Measurements from ENCODE around the gene TSPAN31.
"Not testable (repeated sequence)": the region's sequence is repeated elsewhere in the genome, so short reads cannot be mapped to it uniquely, and the experiment has no call there.

The TSPAN31 gene

GRCh38 chr12:57744777-57745484 lies at the start of gene TSPAN31:
TSPAN31 (plus strand) TSS chr12:57745039; CDS start chr12:57745155, 116 bp downstream.
- peaks cover 3% of the 10 kb centered on the region for H3K4me1 ChIP-seq (ENCODE audit: control insufficient read depth, insufficient read depth, low read length)
- H3K9me3 ChIP-seq (ENCODE audit: control insufficient read depth, insufficient read depth, low read length): no peaks in the 10 kb centered on the region
- H3K36me3 ChIP-seq (ENCODE audit: control insufficient read depth, insufficient read depth, low read length): peaks cover 19% of the 10 kb centered on the region
- H3K27me3 ChIP-seq (ENCODE audit: control insufficient read depth, insufficient read depth, low read length): peaks cover 30% of the 10 kb centered on the region
- peak within 1 kb of the TSS; percentile 90 for H3K4me3 ChIP-seq (ENCODE audit: low read depth, low read length)
- H3K9ac ChIP-seq (ENCODE audit: low read depth, low read length): peak within 1 kb of the TSS; percentile 67

- Histone ChIP-seq H3K9me3 (ENCODE audit: control insufficient read depth, insufficient read depth, low read length) (no peaks in the 10 kb centered on the region), H3K27me3 (ENCODE audit: control insufficient read depth, insufficient read depth, low read length) (no peaks in the 10 kb centered on the region), H3K4me1 (ENCODE audit: control insufficient read depth, insufficient read depth, low read length) (no peaks in the 10 kb centered on the region), H3K36me3 (ENCODE audit: control insufficient read depth, insufficient read depth, low read length) (no peaks in the 10 kb centered on the region), H3K9ac (ENCODE audit: low read depth, low read length) (no peak overlapping the region), H3K4me3 (ENCODE audit: low read depth, low read length) (no peak overlapping the region)
Measured at GRCh38 chr12:57695770-57696432, 48.9 kb upstream of the TSPAN31 start.

- Histone ChIP-seq H3K4me3 (ENCODE audit: low read depth, low read length) (no peak overlapping the region), H3K4me1 (ENCODE audit: control insufficient read depth, insufficient read depth, low read length) (no peaks in the 10 kb centered on the region), H3K27me3 (ENCODE audit: control insufficient read depth, insufficient read depth, low read length) (no peaks in the 10 kb centered on the region), H3K36me3 (ENCODE audit: control insufficient read depth, insufficient read depth, low read length) (no peaks in the 10 kb centered on the region), H3K9me3 (ENCODE audit: control insufficient read depth, insufficient read depth, low read length) (no peaks in the 10 kb centered on the region), H3K9ac (ENCODE audit: low read depth, low read length) (no peak overlapping the region)
Measured at GRCh38 chr12:57697076-57697475, 47.8 kb upstream of the TSPAN31 start.

GRCh38 chr12:57698414-57698813 lies 46.4 kb upstream of the TSPAN31 start:
- Histone ChIP-seq H3K27me3 (ENCODE audit: control insufficient read depth, insufficient read depth, low read length) (no peaks in the 10 kb centered on the region), H3K36me3 (ENCODE audit: control insufficient read depth, insufficient read depth, low read length) (no peaks in the 10 kb centered on the region), H3K9me3 (ENCODE audit: control insufficient read depth, insufficient read depth, low read length) (no peaks in the 10 kb centered on the region), H3K4me3 (ENCODE audit: low read depth, low read length) (no peak overlapping the region), H3K9ac (ENCODE audit: low read depth, low read length) (no peak overlapping the region), H3K4me1 (ENCODE audit: control insufficient read depth, insufficient read depth, low read length) (no peaks in the 10 kb centered on the region)

GRCh38 chr12:57700317-57700716 lies 44.5 kb upstream of the TSPAN31 start:
- Histone ChIP-seq H3K4me3 (ENCODE audit: low read depth, low read length) (no peak overlapping the region), H3K9me3 (ENCODE audit: control insufficient read depth, insufficient read depth, low read length) (no peaks in the 10 kb centered on the region), H3K36me3 (ENCODE audit: control insufficient read depth, insufficient read depth, low read length) (no peaks in the 10 kb centered on the region), H3K27me3 (ENCODE audit: control insufficient read depth, insufficient read depth, low read length) (no peaks in the 10 kb centered on the region), H3K4me1 (ENCODE audit: control insufficient read depth, insufficient read depth, low read length) (no peaks in the 10 kb centered on the region), H3K9ac (ENCODE audit: low read depth, low read length) (no peak overlapping the region)

GRCh38 chr12:57707250-57707649 lies 37.6 kb upstream of the TSPAN31 start:
- Histone ChIP-seq H3K27me3 (ENCODE audit: control insufficient read depth, insufficient read depth, low read length) (no peaks in the 10 kb centered on the region), H3K4me1 (ENCODE audit: control insufficient read depth, insufficient read depth, low read length) (no peaks in the 10 kb centered on the region), H3K4me3 (ENCODE audit: low read depth, low read length) (no peak overlapping the region), H3K9me3 (ENCODE audit: control insufficient read depth, insufficient read depth, low read length) (no peaks in the 10 kb centered on the region), H3K36me3 (ENCODE audit: control insufficient read depth, insufficient read depth, low read length) (no peaks in the 10 kb centered on the region), H3K9ac (ENCODE audit: low read depth, low read length) (no peak overlapping the region)

- Histone ChIP-seq H3K36me3 (ENCODE audit: control insufficient read depth, insufficient read depth, low read length) (no peaks in the 10 kb centered on the region), H3K27me3 (ENCODE audit: control insufficient read depth, insufficient read depth, low read length) (no peaks in the 10 kb centered on the region)
Measured at GRCh38 chr12:57708296-57708695, 36.5 kb upstream of the TSPAN31 start.

GRCh38 chr12:57712701-57713100 lies 32.1 kb upstream of the TSPAN31 start:
- H3K36me3 ChIP-seq (ENCODE audit: control insufficient read depth, insufficient read depth, low read length): peaks cover 3% of the 10 kb centered on the region
- no peaks in the 10 kb centered on the region for H3K9me3 ChIP-seq (ENCODE audit: control insufficient read depth, insufficient read depth, low read length)

More at GRCh38 chr12:57708296-57708695, 36.5 kb upstream of the TSPAN31 start:
- Histone ChIP-seq H3K4me1 (ENCODE audit: control insufficient read depth, insufficient read depth, low read length) (no peaks in the 10 kb centered on the region), H3K9ac (ENCODE audit: low read depth, low read length) (no peak overlapping the region), H3K4me3 (ENCODE audit: low read depth, low read length) (no peak overlapping the region), H3K9me3 (ENCODE audit: control insufficient read depth, insufficient read depth, low read length) (no peaks in the 10 kb centered on the region)

GRCh38 chr12:57713209-57713608 lies 31.6 kb upstream of the TSPAN31 start:
- no peak overlapping the region for H3K4me3 ChIP-seq (ENCODE audit: low read depth, low read length)
- no peaks in the 10 kb centered on the region for H3K27me3 ChIP-seq (ENCODE audit: control insufficient read depth, insufficient read depth, low read length)
- no peaks in the 10 kb centered on the region for H3K9me3 ChIP-seq (ENCODE audit: control insufficient read depth, insufficient read depth, low read length)
- H3K9ac ChIP-seq (ENCODE audit: low read depth, low read length): no peak overlapping the region
- peaks cover 3% of the 10 kb centered on the region for H3K36me3 ChIP-seq (ENCODE audit: control insufficient read depth, insufficient read depth, low read length)
- no peaks in the 10 kb centered on the region for H3K4me1 ChIP-seq (ENCODE audit: control insufficient read depth, insufficient read depth, low read length)

More at GRCh38 chr12:57712701-57713100, 32.1 kb upstream of the TSPAN31 start:
- no peak overlapping the region for H3K4me3 ChIP-seq (ENCODE audit: low read depth, low read length)
- no peaks in the 10 kb centered on the region for H3K27me3 ChIP-seq (ENCODE audit: control insufficient read depth, insufficient read depth, low read length)
- no peaks in the 10 kb centered on the region for H3K4me1 ChIP-seq (ENCODE audit: control insufficient read depth, insufficient read depth, low read length)
- no peak overlapping the region for H3K9ac ChIP-seq (ENCODE audit: low read depth, low read length)

GRCh38 chr12:57715036-57715748 lies 29.6 kb upstream of the TSPAN31 start:
- H3K9me3 ChIP-seq (ENCODE audit: control insufficient read depth, insufficient read depth, low read length); H3K4me1 ChIP-seq (ENCODE audit: control insufficient read depth, insufficient read depth, low read length); H3K9ac ChIP-seq (ENCODE audit: low read depth, low read length); H3K36me3 ChIP-seq (ENCODE audit: control insufficient read depth, insufficient read depth, low read length); H3K27me3 ChIP-seq (ENCODE audit: control insufficient read depth, insufficient read depth, low read length); H3K4me3 ChIP-seq (ENCODE audit: low read depth, low read length): not testable (repeated sequence)

- H3K27me3 ChIP-seq (ENCODE audit: control insufficient read depth, insufficient read depth, low read length): no peaks in the 10 kb centered on the region
- H3K4me1 ChIP-seq (ENCODE audit: control insufficient read depth, insufficient read depth, low read length): no peaks in the 10 kb centered on the region
- H3K4me3 ChIP-seq (ENCODE audit: low read depth, low read length): no peak overlapping the region
- H3K9ac ChIP-seq (ENCODE audit: low read depth, low read length): no peak overlapping the region
- peaks cover 8% of the 10 kb centered on the region for H3K36me3 ChIP-seq (ENCODE audit: control insufficient read depth, insufficient read depth, low read length)
- H3K9me3 ChIP-seq (ENCODE audit: control insufficient read depth, insufficient read depth, low read length): no peaks in the 10 kb centered on the region
Measured at GRCh38 chr12:57715786-57716185, 29.1 kb upstream of the TSPAN31 start.

Data from iPS-15b (cell line).